Measurements from ENCODE around the gene EIF2B1. TPM values are rescaled to one million over a fixed set of nuclear protein-coding genes. Genes with fewer than 3 reads are reported as not detected.
A peak's percentile ranks its signal among the peaks of the same experiment; 100 is the strongest.

EIF2B1 gene
- 65.8 and 66.0 TPM in 2 replicates for total RNA-seq

DNA sequence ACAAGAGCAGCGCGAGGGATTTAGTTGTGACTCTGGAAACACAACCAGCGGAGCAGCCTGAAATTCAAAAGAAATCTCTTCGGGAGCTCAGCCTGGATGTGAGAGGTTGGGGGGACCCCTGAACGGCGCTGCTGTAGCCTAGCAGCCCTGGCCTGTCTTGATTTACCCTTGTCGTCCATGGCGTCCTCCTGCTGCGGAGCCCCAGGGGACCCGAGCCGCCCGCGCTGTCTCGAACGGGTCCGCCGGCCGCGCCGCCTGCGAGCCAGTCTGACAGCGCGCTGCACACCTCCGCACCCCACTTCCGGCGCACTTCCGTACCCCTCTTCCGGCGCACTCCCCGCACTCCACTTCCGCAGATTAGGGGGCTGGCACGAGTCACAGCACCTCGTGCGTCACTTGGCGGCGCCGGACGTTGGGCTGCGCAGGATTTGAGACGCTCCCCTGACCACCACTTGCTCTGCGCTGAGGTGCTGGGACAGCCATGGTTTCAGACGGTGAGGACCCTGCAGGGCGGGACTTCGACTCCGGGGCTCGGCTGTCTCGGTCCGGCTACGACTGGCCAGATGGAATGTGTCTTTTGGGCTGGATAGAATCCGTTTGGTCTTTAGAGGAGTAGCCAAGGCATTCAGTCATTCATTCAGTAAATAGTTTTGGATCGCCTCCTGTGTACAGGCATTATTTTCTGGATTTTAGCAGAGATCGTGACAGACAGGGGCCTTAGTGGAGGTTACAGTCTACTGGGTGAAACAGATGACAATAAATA lies at the start of gene EIF2B1, which contains the start of gene GTF2H3:
Gene EIF2B1, minus strand, starts transcription at position 308 of the 763 bp plus-strand sequence. Its CDS starts 129 bp downstream, at position 179.
Gene GTF2H3, plus strand, starts transcription at position 451 of the 763 bp plus-strand sequence. Its CDS starts 31 bp downstream, at position 482.
- Mint-ChIP-seq H3K36me3 (ENCODE audit: low read depth) (peaks cover 41% of the 10 kb centered on the region), H3K4me1 (ENCODE audit: low read depth) (peaks cover 16% of the 10 kb centered on the region)

DNA sequence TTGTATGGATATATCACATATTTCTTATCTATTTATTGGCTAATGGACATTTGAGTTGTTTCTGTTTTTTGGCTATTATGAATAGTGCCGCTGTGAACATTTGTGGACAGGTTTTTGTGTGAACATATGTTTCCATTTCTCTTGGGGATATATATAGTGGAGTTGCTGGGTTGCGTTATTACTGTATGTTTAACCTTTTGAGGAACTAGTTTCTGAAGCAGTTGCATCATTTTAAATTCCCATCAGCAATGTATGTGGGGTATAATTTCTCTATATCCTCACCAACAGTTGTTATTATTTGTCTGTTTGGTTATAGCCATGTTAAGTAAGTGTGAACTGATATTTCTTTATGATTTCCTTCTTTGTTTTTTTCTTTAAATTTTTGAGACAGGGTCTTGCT lies 48.1 kb upstream of the EIF2B1 start:
- intact Hi-C loops (cut with micrococcal nuclease) = no loop called here
- peaks cover 3% of the 10 kb centered on the region for H3K36me3 Mint-ChIP-seq (ENCODE audit: low read depth)
- H3K4me1 Mint-ChIP-seq (ENCODE audit: low read depth) = no peaks in the 10 kb centered on the region
- H3K4me3 Mint-ChIP-seq (ENCODE audit: low read depth) = no peak overlapping the region
- H3K9me3 Mint-ChIP-seq = no peaks in the 10 kb centered on the region
- DNase-seq (ENCODE audit: low spot score) = no peak
- no peak overlapping the region for H3K27ac Mint-ChIP-seq
- H3K27me3 Mint-ChIP-seq (ENCODE audit: low read depth) = no peaks in the 10 kb centered on the region

More for the DNA sequence above, at the start of gene EIF2B1, which contains the start of gene GTF2H3:
- H3K27ac Mint-ChIP-seq = peak within 1 kb of the TSS; percentile 95
- H3K4me3 Mint-ChIP-seq (ENCODE audit: low read depth) = peak within 1 kb of the TSS; percentile 95
- intact Hi-C loops (cut with micrococcal nuclease) = loop anchor here (1.0 to 5.0 kb wide), 4 partner anchors 31 to 339 kb away; partner anchors contain the start of genes ATP6V0A2, CCDC92, DDX55 and TMED2
- H3K9me3 Mint-ChIP-seq = no peaks in the 10 kb centered on the region
- H3K27me3 Mint-ChIP-seq (ENCODE audit: low read depth) = no peaks in the 10 kb centered on the region
- DNase-seq (ENCODE audit: low spot score) = peak; percentile 96

DNA sequence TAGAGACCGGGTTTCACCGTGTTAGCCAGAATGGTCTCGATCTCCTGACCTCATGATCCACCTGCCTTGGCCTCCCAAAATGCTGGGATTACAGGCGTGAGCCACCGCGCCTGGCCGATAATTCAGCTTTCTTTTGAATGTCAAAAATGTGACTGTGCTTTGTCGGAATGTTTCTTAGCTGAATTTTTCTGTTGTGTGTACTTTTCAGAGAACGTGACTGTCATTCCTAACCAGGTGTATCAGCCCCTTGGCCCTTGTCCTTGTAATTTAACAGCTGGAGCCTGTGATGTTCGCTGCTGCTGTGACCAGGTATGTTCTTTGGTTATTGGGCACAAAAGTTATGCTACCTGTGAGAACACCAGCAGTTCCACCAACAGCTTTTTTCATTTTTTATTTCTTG lies 45.5 kb upstream of the EIF2B1 start:
- intact Hi-C loops (cut with micrococcal nuclease) = no loop called here
- H3K27ac Mint-ChIP-seq = no peak overlapping the region
- DNase-seq (ENCODE audit: low spot score) = no peak
- H3K9me3 Mint-ChIP-seq = no peaks in the 10 kb centered on the region
- no peak overlapping the region for H3K4me3 Mint-ChIP-seq (ENCODE audit: low read depth)
- H3K27me3 Mint-ChIP-seq (ENCODE audit: low read depth) = no peaks in the 10 kb centered on the region
- H3K4me1 Mint-ChIP-seq (ENCODE audit: low read depth) = no peaks in the 10 kb centered on the region
- peaks cover 3% of the 10 kb centered on the region for H3K36me3 Mint-ChIP-seq (ENCODE audit: low read depth)

DNA sequence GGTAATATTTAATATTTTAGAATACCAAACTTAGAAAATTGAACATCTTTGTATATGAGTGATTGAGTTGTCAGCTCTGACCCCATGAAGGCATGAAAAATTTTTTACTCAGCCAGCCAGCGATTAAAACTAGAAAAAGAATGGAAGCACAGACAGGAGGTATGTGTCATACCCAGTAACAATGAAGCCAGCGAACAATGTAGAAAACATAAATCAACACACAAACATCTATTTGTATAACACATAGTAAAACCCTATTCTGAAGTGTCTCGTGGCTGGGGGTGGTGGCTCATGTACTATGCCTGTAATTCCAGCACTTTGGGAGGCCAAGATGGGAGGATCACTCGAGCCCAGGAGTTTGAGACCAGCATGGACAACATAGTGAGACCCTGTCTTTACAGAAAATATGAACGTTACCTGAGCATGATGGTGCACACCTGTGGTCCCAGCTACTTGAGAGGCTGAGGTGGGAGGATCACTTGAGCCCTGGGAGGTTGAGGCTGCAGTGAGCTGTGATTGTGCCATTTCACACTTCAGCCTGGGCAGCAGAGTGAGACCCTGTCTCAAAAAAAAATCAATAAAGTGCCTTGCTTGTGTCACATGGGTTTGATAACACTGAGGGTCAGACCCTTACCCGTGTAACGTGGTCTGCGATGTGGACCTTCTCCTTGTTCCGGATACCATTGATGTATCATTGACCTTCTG lies 43.3 kb upstream of the EIF2B1 start:
- Mint-ChIP-seq H3K36me3 (ENCODE audit: low read depth) (peaks cover 3% of the 10 kb centered on the region), H3K4me3 (ENCODE audit: low read depth) (no peak overlapping the region), H3K4me1 (ENCODE audit: low read depth) (peaks cover 4% of the 10 kb centered on the region), H3K9me3 (no peaks in the 10 kb centered on the region), H3K27me3 (ENCODE audit: low read depth) (no peaks in the 10 kb centered on the region), H3K27ac (no peak overlapping the region)
- intact Hi-C loops (cut with micrococcal nuclease) = no loop called here
- no peak for DNase-seq (ENCODE audit: low spot score)

DNA sequence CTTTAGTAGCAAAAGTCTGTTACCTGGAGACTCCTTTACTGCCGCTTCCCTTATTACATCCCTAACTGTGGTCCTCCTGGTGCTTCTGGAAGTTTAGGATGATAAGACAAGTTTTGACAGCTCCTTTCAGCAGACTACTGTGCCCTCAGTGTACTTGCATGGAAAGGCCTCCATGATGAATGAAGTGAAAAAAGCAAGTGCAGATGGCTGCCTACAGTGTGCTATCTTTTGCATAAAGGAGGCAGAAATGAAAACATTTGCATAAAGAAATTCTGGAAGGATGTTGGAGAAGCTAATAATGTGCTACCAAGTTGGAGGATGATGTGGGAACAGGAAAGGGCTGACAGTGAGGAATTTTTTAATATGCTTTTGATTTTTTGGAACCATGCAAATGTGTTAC lies 42.0 kb upstream of the EIF2B1 start:
- Mint-ChIP-seq H3K27me3 (ENCODE audit: low read depth) (no peaks in the 10 kb centered on the region), H3K27ac (no peak overlapping the region)
- intact Hi-C loops (cut with micrococcal nuclease) = no loop called here

DNA sequence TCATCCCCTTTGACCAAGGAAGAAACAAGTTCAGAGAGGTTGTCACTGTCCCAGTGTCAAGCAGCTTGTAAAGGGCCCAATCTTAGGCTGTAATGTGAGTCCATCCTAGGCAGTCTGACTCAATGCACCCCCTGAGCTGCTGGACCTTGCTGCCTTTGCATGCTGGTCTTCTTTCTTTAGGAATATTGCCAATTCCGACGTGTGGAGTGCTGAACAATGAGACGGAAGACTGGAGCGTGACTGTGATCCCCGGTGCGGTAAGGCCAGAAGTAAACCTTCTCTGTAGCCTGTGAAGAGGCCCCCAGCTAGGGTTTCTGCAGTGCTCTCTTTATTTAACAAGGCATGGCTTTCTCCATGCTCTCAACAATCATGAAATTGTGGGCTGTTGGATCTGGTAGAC lies 38.4 kb upstream of the EIF2B1 start:
- intact Hi-C loops (cut with micrococcal nuclease) = loop anchor here (2.0 kb wide), 1 partner anchor 43 kb away; no protein-coding TSS in a partner anchor
- no peak for DNase-seq (ENCODE audit: low spot score)
- Mint-ChIP-seq H3K36me3 (ENCODE audit: low read depth) (no peaks in the 10 kb centered on the region), H3K9me3 (no peaks in the 10 kb centered on the region), H3K27me3 (ENCODE audit: low read depth) (no peaks in the 10 kb centered on the region), H3K4me1 (ENCODE audit: low read depth) (peaks cover 6% of the 10 kb centered on the region), H3K4me3 (ENCODE audit: low read depth) (peak overlapping the region; percentile 82), H3K27ac (no peak overlapping the region)

More for the DNA sequence above, 42.0 kb upstream of the EIF2B1 start:
- Mint-ChIP-seq H3K9me3 (no peaks in the 10 kb centered on the region), H3K36me3 (ENCODE audit: low read depth) (no peaks in the 10 kb centered on the region), H3K4me3 (ENCODE audit: low read depth) (no peak overlapping the region), H3K4me1 (ENCODE audit: low read depth) (peaks cover 6% of the 10 kb centered on the region)
- DNase-seq (ENCODE audit: low spot score) = no peak

DNA sequence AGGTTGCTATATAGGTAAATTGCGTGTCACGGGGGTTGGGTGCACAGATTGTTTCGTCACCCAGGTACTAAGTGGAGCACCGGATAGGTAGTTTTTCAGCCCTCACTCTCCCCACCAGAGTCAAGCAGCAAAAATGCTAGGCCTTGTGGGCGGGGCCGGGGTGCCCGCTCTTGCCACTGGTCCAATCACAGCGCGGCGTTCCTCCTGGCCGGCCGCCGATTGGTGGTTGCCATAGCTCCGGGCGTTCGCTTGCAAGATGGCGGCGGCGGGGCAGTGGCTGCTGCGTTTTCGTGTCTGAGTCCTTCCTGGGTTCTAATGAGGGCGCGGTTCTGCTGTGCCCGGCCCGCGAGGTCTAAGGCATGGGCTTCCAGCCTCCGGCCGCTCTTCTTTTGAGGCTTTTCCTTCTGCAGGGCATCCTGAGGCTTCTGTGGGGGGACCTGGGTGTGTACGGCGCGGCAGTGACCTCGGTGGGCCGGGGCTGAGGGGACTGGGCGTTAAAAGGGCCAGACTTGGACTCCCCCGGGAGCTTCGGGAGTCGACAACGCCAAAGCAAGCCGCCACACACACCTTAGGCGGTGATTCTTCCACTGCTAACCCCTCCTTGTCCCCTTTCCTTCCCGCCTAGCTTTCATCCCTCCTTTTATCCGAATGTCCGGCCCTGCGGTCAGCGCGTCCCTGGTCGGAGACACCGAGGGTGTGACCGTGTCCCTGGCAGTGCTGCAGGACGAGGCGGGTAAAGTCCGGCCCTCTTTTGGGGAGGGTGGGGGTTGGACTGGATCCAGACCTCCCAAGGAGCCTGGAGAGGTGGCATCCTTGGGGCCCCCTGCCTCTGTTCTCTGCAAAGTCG lies 37.6 kb upstream of the EIF2B1 start, which contains the start of gene TCTN2:
Gene TCTN2, plus strand, starts transcription at position 232 of the 847 bp plus-strand sequence. Its CDS starts 128 bp downstream, at position 360.
- Mint-ChIP-seq H3K9me3 (no peaks in the 10 kb centered on the region), H3K27ac (no peak within 1 kb of the TSS), H3K4me1 (ENCODE audit: low read depth) (peaks cover 6% of the 10 kb centered on the region), H3K36me3 (ENCODE audit: low read depth) (no peaks in the 10 kb centered on the region), H3K27me3 (ENCODE audit: low read depth) (no peaks in the 10 kb centered on the region), H3K4me3 (ENCODE audit: low read depth) (peak within 1 kb of the TSS; percentile 82)
- intact Hi-C loops (cut with micrococcal nuclease) = loop anchor here (2.0 kb wide), 1 partner anchor 44 kb away; no protein-coding TSS in a partner anchor
- DNase-seq (ENCODE audit: low spot score) = peak; percentile 93

DNA sequence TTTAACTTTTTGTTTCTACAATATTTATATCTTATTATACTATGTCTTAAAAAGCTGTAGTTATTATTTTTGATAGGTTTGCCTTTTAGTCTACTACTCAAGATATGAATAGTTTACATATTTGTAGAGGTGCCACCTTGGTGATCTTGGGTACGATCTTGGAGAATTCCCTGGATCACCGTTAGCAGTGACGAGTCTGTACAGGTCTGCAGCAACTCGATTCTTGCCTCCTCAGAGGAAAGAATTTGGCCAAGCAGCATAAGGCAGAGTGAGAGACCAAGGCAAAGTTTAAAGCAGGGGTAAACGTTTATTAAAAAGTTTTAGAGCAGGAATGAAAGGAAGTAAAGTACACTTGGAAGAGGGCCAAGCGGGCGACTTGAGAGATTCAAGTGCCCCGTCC lies 34.3 kb upstream of the EIF2B1 start:
- no peaks in the 10 kb centered on the region for H3K9me3 Mint-ChIP-seq
- no peak overlapping the region for H3K4me3 Mint-ChIP-seq (ENCODE audit: low read depth)
- no peak overlapping the region for H3K27ac Mint-ChIP-seq
- no peaks in the 10 kb centered on the region for H3K27me3 Mint-ChIP-seq (ENCODE audit: low read depth)
- H3K36me3 Mint-ChIP-seq (ENCODE audit: low read depth) = peaks cover 13% of the 10 kb centered on the region
- intact Hi-C loops (cut with micrococcal nuclease) = no loop called here
- DNase-seq (ENCODE audit: low spot score) = no peak
- peaks cover 6% of the 10 kb centered on the region for H3K4me1 Mint-ChIP-seq (ENCODE audit: low read depth)

DNA sequence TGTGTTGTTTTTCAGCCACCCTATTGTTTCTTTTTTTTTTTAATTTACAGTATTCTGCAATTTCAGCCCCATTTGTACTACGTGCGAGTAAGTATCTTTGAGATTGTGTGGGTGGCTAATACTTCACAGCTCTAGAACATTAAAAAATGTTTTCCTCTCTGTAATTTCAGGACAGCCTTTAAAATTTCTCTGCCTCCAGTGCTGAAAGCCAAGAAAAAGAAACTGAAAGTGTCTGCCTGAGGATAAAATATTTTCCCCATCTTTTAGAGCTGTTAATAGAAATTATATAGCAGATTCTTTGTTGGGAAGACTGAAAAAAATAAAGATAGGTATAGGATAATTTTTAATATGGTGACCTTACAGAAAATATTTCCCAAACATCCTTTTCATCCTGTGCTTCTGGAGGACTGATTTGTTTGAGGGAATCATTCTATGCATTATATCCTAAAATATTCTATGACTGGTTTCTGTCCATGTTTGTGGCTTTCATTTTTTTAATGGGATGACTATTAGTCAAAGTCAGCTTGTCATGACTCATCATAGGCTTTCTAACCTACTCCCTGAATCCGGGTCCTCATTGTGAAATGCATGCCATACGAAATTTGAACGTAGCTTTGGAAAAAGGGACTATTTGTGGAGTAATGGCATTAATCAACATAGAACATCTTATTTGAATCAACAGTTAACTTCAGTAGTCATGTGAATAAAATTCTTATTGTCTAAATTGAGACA lies 26.7 kb upstream of the EIF2B1 start:
- Mint-ChIP-seq H3K27ac (no peak overlapping the region), H3K4me3 (ENCODE audit: low read depth) (no peak overlapping the region), H3K36me3 (ENCODE audit: low read depth) (peaks cover 45% of the 10 kb centered on the region), H3K27me3 (ENCODE audit: low read depth) (no peaks in the 10 kb centered on the region), H3K9me3 (no peaks in the 10 kb centered on the region), H3K4me1 (ENCODE audit: low read depth) (no peaks in the 10 kb centered on the region)
- no peak for DNase-seq (ENCODE audit: low spot score)
- intact Hi-C loops (cut with micrococcal nuclease) = no loop called here

DNA sequence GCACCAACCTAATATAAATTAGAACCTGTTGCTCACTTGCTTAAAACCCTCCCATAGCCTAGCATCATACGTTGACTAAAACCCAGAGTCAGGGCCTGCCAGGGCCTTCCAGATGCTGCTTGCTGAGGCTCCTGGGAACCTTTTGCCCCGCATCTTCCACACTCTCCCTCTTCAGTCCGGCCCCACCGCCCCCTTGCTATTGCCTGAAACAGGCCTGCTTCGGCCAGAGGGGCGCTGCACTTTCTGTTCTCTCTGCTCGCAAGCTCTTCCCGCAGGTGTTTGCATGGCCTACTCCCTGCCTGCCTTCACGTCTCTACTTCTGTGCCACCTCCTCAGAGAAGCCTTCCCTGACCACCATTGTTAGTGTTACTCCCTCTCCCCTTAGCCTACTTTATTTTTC lies 23.7 kb upstream of the EIF2B1 start:
- intact Hi-C loops (cut with micrococcal nuclease) = no loop called here
- Mint-ChIP-seq H3K27ac (peak overlapping the region; percentile 11), H3K36me3 (ENCODE audit: low read depth) (peaks cover 52% of the 10 kb centered on the region), H3K4me1 (ENCODE audit: low read depth) (no peaks in the 10 kb centered on the region), H3K9me3 (no peaks in the 10 kb centered on the region), H3K4me3 (ENCODE audit: low read depth) (no peak overlapping the region), H3K27me3 (ENCODE audit: low read depth) (no peaks in the 10 kb centered on the region)
- DNase-seq (ENCODE audit: low spot score) = no peak

DNA sequence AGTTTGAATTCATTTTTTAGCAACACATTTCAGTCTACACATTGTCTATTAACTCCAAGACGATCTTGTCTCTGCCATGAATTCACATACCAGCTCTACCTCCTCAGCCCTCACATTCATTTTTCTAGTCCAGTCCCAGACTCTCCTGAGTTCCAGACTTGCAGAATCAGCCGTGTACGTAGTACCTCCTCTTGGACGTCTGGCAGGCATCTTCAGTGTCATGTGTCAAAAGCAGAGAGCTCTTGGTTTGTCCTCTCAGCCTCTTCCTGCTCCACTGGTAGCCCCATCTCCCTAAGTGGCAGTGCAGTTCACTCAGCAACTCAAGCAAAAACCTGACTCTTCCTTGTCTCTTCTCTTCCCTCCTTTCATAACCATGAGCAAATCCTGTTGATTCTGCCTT lies 22.9 kb upstream of the EIF2B1 start:
- no peak for DNase-seq (ENCODE audit: low spot score)
- peaks cover 57% of the 10 kb centered on the region for H3K36me3 Mint-ChIP-seq (ENCODE audit: low read depth)
- intact Hi-C loops (cut with micrococcal nuclease) = no loop called here
- no peaks in the 10 kb centered on the region for H3K27me3 Mint-ChIP-seq (ENCODE audit: low read depth)
- H3K4me3 Mint-ChIP-seq (ENCODE audit: low read depth) = no peak overlapping the region
- no peaks in the 10 kb centered on the region for H3K4me1 Mint-ChIP-seq (ENCODE audit: low read depth)
- H3K27ac Mint-ChIP-seq = no peak overlapping the region
- no peaks in the 10 kb centered on the region for H3K9me3 Mint-ChIP-seq

DNA sequence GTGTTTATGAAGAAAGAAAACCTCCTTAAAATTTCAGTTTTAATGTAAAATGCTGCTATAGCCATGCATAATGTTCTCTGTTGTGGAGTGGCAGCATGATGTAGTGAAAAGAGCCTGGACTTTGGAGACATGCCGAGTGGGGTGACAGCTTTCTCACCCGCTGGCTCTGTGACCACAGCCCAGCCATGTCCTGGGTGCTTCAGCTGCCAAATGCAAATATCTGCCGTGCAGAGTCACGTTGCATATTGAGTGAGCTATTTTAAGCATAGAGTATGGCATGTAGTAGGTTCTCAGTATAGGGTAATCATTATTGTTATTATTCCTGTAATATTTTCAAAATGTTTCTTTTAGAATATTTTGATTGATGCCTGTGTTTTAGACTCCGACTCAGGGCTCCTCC lies 21.9 kb upstream of the EIF2B1 start:
- intact Hi-C loops (cut with micrococcal nuclease) = no loop called here
- H3K4me3 Mint-ChIP-seq (ENCODE audit: low read depth) = no peak overlapping the region
- no peaks in the 10 kb centered on the region for H3K4me1 Mint-ChIP-seq (ENCODE audit: low read depth)
- no peak for DNase-seq (ENCODE audit: low spot score)
- no peak overlapping the region for H3K27ac Mint-ChIP-seq
- H3K36me3 Mint-ChIP-seq (ENCODE audit: low read depth) = peaks cover 60% of the 10 kb centered on the region
- no peaks in the 10 kb centered on the region for H3K9me3 Mint-ChIP-seq
- no peaks in the 10 kb centered on the region for H3K27me3 Mint-ChIP-seq (ENCODE audit: low read depth)

Measured in activated T-helper 2 cell treated with anti-CD3 and anti-CD28 coated beads, Interferon-gamma antibody, Interleukin-2, Interleukin-4, amounts not matched to agents 10 μg/mL and 5 μg/mL and 100 μg/mL, durations not matched to agents 14 hours and 24 hours and 36 hours (primary cell).